Trophoblast cell (in vitro differentiated cells and primary cell): ENCODE data around the gene KIF5C.

Experiments
- DNase-seq, 2 donors: peaks; one replicate each; pipeline ENCODE4 v3.0.0-alpha.2; 2016
- H2AFZ ChIP-seq: 2 replicates; pipeline ENCODE4 v1.6.1; 2013; ENCODE audit warnings: low read length, moderate library complexity, mild to moderate bottlenecking; ENCODE audit not compliant: insufficient read depth, poor library complexity
- H2AK5ac ChIP-seq: 2 replicates; pipeline ENCODE4 v1.6.1; 2013; ENCODE audit warnings: mild to moderate bottlenecking, low read length
- H2BK120ac ChIP-seq: 2 replicates; pipeline ENCODE4 v1.6.1; 2013; ENCODE audit warnings: low read length, mild to moderate bottlenecking, moderate library complexity; ENCODE audit not compliant: insufficient read depth, poor library complexity
- H2BK12ac ChIP-seq: 2 replicates; pipeline ENCODE4 v1.6.1; 2013; ENCODE audit warnings: mild to moderate bottlenecking, low read length, moderate library complexity
- H2BK5ac ChIP-seq: 2 replicates; pipeline ENCODE4 v1.6.1; 2013; ENCODE audit warnings: low read length, low read depth, moderate library complexity, mild to moderate bottlenecking; ENCODE audit not compliant: poor library complexity
- H3K14ac ChIP-seq: 2 replicates; pipeline ENCODE4 v1.6.1; 2013; ENCODE audit warnings: mild to moderate bottlenecking, low read length
- H3K18ac ChIP-seq: 2 replicates; pipeline ENCODE4 v1.6.1; 2013; ENCODE audit warnings: mild to moderate bottlenecking, low read length
- H3K23ac ChIP-seq: 2 replicates; pipeline ENCODE4 v1.6.1; 2013; ENCODE audit warnings: low read length
- H3K27ac ChIP-seq: 2 replicates; pipeline ENCODE4 v1.5.1; 2013; ENCODE audit warnings: low read depth, mild to moderate bottlenecking, inconsistent platforms, low read length, moderate library complexity
- H3K27me3 ChIP-seq: 2 replicates; pipeline ENCODE4 v1.6.1; 2013; ENCODE audit warnings: inconsistent platforms, mild to moderate bottlenecking, low read length, moderate library complexity; ENCODE audit not compliant: insufficient read depth
- H3K36me3 ChIP-seq, 2 experiments: 1 replicate in 1 of 2; 2 replicates in 1 of 2; pipeline ENCODE4 v1.6.1; 2013; ENCODE audit warnings: low read length in 2 of 2, mild to moderate bottlenecking in 2 of 2, moderate library complexity in 1 of 2; ENCODE audit not compliant: insufficient read depth in 2 of 2, control insufficient read depth in 1 of 2
- H3K4ac ChIP-seq: 2 replicates; pipeline ENCODE4 v1.6.1; 2013; ENCODE audit warnings: low read depth, mild to moderate bottlenecking, low read length, moderate library complexity
- H3K4me1 ChIP-seq, 2 experiments: 1 replicate in 1 of 2; 2 replicates in 1 of 2; pipeline ENCODE4 v1.6.1; 2013; ENCODE audit warnings: low read length in 2 of 2, mild to moderate bottlenecking in 2 of 2, moderate library complexity in 1 of 2; ENCODE audit not compliant: insufficient read depth in 2 of 2, control insufficient read depth in 1 of 2
- H3K4me2 ChIP-seq: 2 replicates; pipeline ENCODE4 v1.6.1; 2013; ENCODE audit warnings: inconsistent platforms, mild to moderate bottlenecking, low read length, moderate library complexity
- H3K4me3 ChIP-seq: 2 replicates; pipeline ENCODE4 v1.5.1; 2013; ENCODE audit warnings: mild to moderate bottlenecking, low read depth, low read length, inconsistent platforms
- H3K79me1 ChIP-seq: one replicate; pipeline ENCODE4 v1.6.1; 2013; ENCODE audit warnings: low read length
- H3K79me2 ChIP-seq: 2 replicates; pipeline ENCODE4 v1.6.1; 2013; ENCODE audit warnings: low read length, mild to moderate bottlenecking; ENCODE audit not compliant: control insufficient read depth, insufficient read depth, poor library complexity
- H3K9ac ChIP-seq: 2 replicates; pipeline ENCODE4 v1.6.1; 2013; ENCODE audit warnings: mild to moderate bottlenecking, low read length
- H3K9me3 ChIP-seq: 2 replicates; pipeline ENCODE4 v1.6.1; 2013; ENCODE audit warnings: low read depth, mild to moderate bottlenecking, control low read depth, inconsistent platforms, low read length; ENCODE audit not compliant: insufficient read depth
- H4K12ac ChIP-seq: 2 replicates; pipeline ENCODE4 v1.6.1; 2013; ENCODE audit warnings: low read depth, mild to moderate bottlenecking, low read length, moderate library complexity
- H4K8ac ChIP-seq: 2 replicates; pipeline ENCODE4 v1.6.1; 2013; ENCODE audit warnings: low read depth, mild to moderate bottlenecking, low read length, moderate library complexity
- H4K91ac ChIP-seq: one replicate; pipeline ENCODE4 v1.6.1; 2013; ENCODE audit warnings: low read depth, mild to moderate bottlenecking, low read length, moderate library complexity
- WGBS: extraction: QIAGEN DNeasy Blood & Tissue Kit; methylation state at CpG from one replicate; pipeline ENCODE4 v1.1.7; 2013; ENCODE audit warnings: missing lambda C conversion rate; ENCODE audit not compliant: insufficient read length, insufficient coverage; ENCODE audit errors: extremely low coverage; 5-methylcytosine and 5-hydroxymethylcytosine counted together

The KIF5C gene

GRCh38 chr2:148955798-148956197 lies 80.8 kb downstream of the KIF5C start:
- Histone ChIP-seq H2BK12ac (no peak overlapping the region), H3K4me2 (no peak overlapping the region)
- no CpG with 5 or more reads among the region's 5 CpGs for WGBS

DNA sequence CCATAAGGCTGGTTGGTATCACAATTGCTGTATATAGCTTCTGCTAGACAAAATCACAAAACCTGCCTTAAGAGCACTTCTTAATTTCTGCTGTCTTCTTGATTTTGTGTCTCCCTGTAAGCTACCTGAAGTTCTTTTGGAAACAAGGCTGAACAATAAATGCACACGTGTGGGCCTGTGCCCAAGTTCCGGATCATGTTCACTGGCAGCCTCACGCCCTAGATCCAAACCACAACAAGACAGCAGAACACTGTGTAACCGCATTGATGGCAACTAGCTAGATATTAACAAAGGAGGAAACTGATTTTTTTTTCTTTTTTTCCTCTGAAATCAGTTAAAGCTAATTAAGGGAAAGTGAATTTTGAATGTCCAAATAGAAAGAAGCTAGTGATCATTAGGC lies 82.0 kb downstream of the KIF5C start:
- no peaks in the 10 kb centered on the region for H3K27me3 ChIP-seq
- H2AK5ac ChIP-seq = no peak overlapping the region
- WGBS = no CpG with 5 or more reads among the region's 4 CpGs
- H2BK5ac ChIP-seq = no peak overlapping the region
- no peaks in the 10 kb centered on the region for H3K79me2 ChIP-seq
- no peak overlapping the region for H4K12ac ChIP-seq
- no peak overlapping the region for H4K91ac ChIP-seq
- H3K4me1 ChIP-seq = no peaks in the 10 kb centered on the region
- H3K4ac ChIP-seq = no peak overlapping the region
- no peak overlapping the region for H3K4me2 ChIP-seq
- H3K79me1 ChIP-seq = no peaks in the 10 kb centered on the region
- no peaks in the 10 kb centered on the region for H3K9me3 ChIP-seq
- no peak overlapping the region for H2BK12ac ChIP-seq
- no peak for DNase-seq
- no peak overlapping the region for H3K4me3 ChIP-seq
- H3K23ac ChIP-seq = no peak overlapping the region
- no peak overlapping the region for H4K8ac ChIP-seq
- H3K9ac ChIP-seq = no peak overlapping the region
- H3K27ac ChIP-seq = no peak overlapping the region
- H3K18ac ChIP-seq = no peak overlapping the region
- H3K14ac ChIP-seq = no peak overlapping the region
- no peak overlapping the region for H2BK120ac ChIP-seq
- no peak overlapping the region for H2AFZ ChIP-seq
- no peaks in the 10 kb centered on the region for H3K36me3 ChIP-seq

More at GRCh38 chr2:148955798-148956197, 80.8 kb downstream of the KIF5C start:
- no peak overlapping the region for H4K8ac ChIP-seq
- H3K4ac ChIP-seq = no peak overlapping the region
- no peak overlapping the region for H3K27ac ChIP-seq
- H2BK120ac ChIP-seq = no peak overlapping the region
- H3K9me3 ChIP-seq = no peaks in the 10 kb centered on the region
- no peak overlapping the region for H4K12ac ChIP-seq
- no peak overlapping the region for H2AFZ ChIP-seq
- no peaks in the 10 kb centered on the region for H3K79me2 ChIP-seq
- H3K79me1 ChIP-seq = no peaks in the 10 kb centered on the region
- H2AK5ac ChIP-seq = no peak overlapping the region
- H3K4me3 ChIP-seq = no peak overlapping the region
- H4K91ac ChIP-seq = no peak overlapping the region
- no peak for DNase-seq
- H3K4me1 ChIP-seq = no peaks in the 10 kb centered on the region
- no peaks in the 10 kb centered on the region for H3K36me3 ChIP-seq
- no peaks in the 10 kb centered on the region for H3K27me3 ChIP-seq
- H2BK5ac ChIP-seq = no peak overlapping the region
- no peak overlapping the region for H3K14ac ChIP-seq
- H3K9ac ChIP-seq = no peak overlapping the region
- H3K23ac ChIP-seq = no peak overlapping the region
- H3K18ac ChIP-seq = no peak overlapping the region

- Histone ChIP-seq H3K79me1 (no peaks in the 10 kb centered on the region), H2AFZ (no peak overlapping the region), H2BK5ac (no peak overlapping the region), H3K14ac (no peak overlapping the region), H4K8ac (no peak overlapping the region), H3K4ac (no peak overlapping the region), H3K79me2 (no peaks in the 10 kb centered on the region), H2BK120ac (no peak overlapping the region), H4K12ac (no peak overlapping the region), H3K9me3 (no peaks in the 10 kb centered on the region), H3K23ac (no peak overlapping the region), H3K27ac (no peak overlapping the region), H4K91ac (no peak overlapping the region), H3K18ac (no peak overlapping the region), H2AK5ac (no peak overlapping the region), H3K9ac (no peak overlapping the region), H3K4me2 (no peak overlapping the region), H3K4me1 (no peaks in the 10 kb centered on the region), H3K4me3 (no peak overlapping the region), H3K36me3 (no peaks in the 10 kb centered on the region), H2BK12ac (no peak overlapping the region), H3K27me3 (no peaks in the 10 kb centered on the region)
- no peak for DNase-seq
- no CpG with 5 or more reads among the region's 5 CpGs for WGBS
These were observed 84.7 kb downstream of the KIF5C start for GRCh38 chr2:148959745-148960144.

DNA sequence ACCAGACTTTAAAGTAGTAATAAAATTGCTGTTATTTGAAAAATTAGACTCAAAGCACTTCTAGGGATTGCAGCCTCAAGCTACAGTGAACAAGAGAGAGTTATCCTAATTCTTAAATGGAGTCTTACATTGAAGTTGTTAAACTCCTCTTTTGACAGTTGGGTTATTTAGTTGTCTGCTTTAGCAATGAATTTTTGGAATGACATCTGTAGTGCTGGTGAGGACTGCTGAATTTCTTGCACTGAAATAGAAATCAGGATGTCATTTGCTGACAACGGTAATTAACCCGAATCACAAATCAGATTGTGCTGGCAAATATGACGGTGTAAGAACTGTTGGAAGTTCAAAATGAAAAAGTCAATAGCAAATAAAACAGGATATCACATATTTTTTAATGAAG lies 85.5 kb downstream of the KIF5C start:
- Histone ChIP-seq H4K8ac (no peak overlapping the region), H3K14ac (no peak overlapping the region), H3K4me1 (no peaks in the 10 kb centered on the region), H2BK5ac (no peak overlapping the region), H3K9ac (no peak overlapping the region), H3K36me3 (no peaks in the 10 kb centered on the region), H2BK12ac (no peak overlapping the region), H3K23ac (no peak overlapping the region), H3K18ac (no peak overlapping the region), H2BK120ac (no peak overlapping the region), H3K4me2 (no peak overlapping the region), H4K91ac (no peak overlapping the region), H4K12ac (no peak overlapping the region), H3K79me1 (no peaks in the 10 kb centered on the region), H2AFZ (no peak overlapping the region), H3K4ac (no peak overlapping the region), H3K27me3 (no peaks in the 10 kb centered on the region), H3K79me2 (no peaks in the 10 kb centered on the region), H3K9me3 (no peaks in the 10 kb centered on the region), H3K27ac (no peak overlapping the region), H2AK5ac (no peak overlapping the region), H3K4me3 (no peak overlapping the region)
- no peak for DNase-seq
- no CpG with 5 or more reads among the region's 3 CpGs for WGBS
